Liver (tissue), 9 donors: ENCODE results near the gene C2CD2. TPM values are rescaled to one million over a fixed set of nuclear protein-coding genes. Genes with fewer than 3 reads are reported as not detected.

ENCODE experiments used
- DNase-seq: peaks from one replicate; pipeline ENCODE4 v3.0.0-alpha.2; 2017; ENCODE audit warnings: low spot score
- H3K27ac ChIP-seq, 2 donors: one replicate each; pipeline ENCODE4 v1.7.0; 2013; ENCODE audit warnings: inconsistent platforms in 2 of 2, low read length in 2 of 2, control low read depth in 1 of 2, low read depth in 1 of 2, mild to moderate bottlenecking in 1 of 2
- H3K27me3 ChIP-seq, 4 donors: one replicate each; pipeline versions ENCODE4 v1.6.1 to v1.7.0; 2013; ENCODE audit warnings: low read length in 3 of 4, inconsistent platforms in 1 of 4, mild to moderate bottlenecking in 1 of 4, moderate library complexity in 1 of 4; ENCODE audit not compliant: control insufficient read depth in 4 of 4, insufficient read depth in 4 of 4
- H3K36me3 ChIP-seq, 4 donors: one replicate each; pipeline versions ENCODE4 v1.6.1 to v1.7.0; 2013; ENCODE audit warnings: low read length in 3 of 4, mild to moderate bottlenecking in 3 of 4, low read depth in 1 of 4, moderate library complexity in 1 of 4; ENCODE audit not compliant: control insufficient read depth in 4 of 4, insufficient read depth in 3 of 4
- H3K4me1 ChIP-seq, 4 donors: one replicate each; pipeline versions ENCODE4 v1.6.1 to v1.7.0; 2013; ENCODE audit warnings: low read length in 3 of 4, mild to moderate bottlenecking in 3 of 4, moderate library complexity in 1 of 4; ENCODE audit not compliant: control insufficient read depth in 4 of 4, insufficient read depth in 4 of 4
- H3K4me3 ChIP-seq, 3 donors: one replicate each; pipeline versions ENCODE4 v1.6.1 to v1.7.0; 2013; ENCODE audit warnings: low read length in 3 of 3, control low read depth in 1 of 3, low read depth in 1 of 3, mild to moderate bottlenecking in 1 of 3
- H3K9ac ChIP-seq, 2 donors: one replicate each; pipeline ENCODE4 v1.7.0; 2013; ENCODE audit warnings: low read length in 2 of 2, mild to moderate bottlenecking in 2 of 2, moderate library complexity in 2 of 2, control low read depth in 1 of 2, low read depth in 1 of 2
- H3K9me3 ChIP-seq, 4 donors: one replicate each; pipeline versions ENCODE4 v1.6.1 to v1.7.0; 2013; ENCODE audit warnings: low read length in 3 of 4; ENCODE audit not compliant: control insufficient read depth in 4 of 4
- ATF3 ChIP-seq: IDR thresholded peaks from 2 replicates; pipeline ENCODE4 v1.6.1; 2016; ENCODE audit warnings: antibody characterized with exemption
- CTCF ChIP-seq: fragments of 150-350 bp; IDR thresholded peaks from 2 replicates; pipeline ENCODE4 v1.5.1; 2017; ENCODE audit warnings: improper control_type of control experiment, low read depth, low read length; ENCODE audit not compliant: missing input control
- EGR1 ChIP-seq, 2 donors: IDR thresholded peaks; 2 replicates each; pipeline ENCODE4 v1.6.1; 2016 to 2018; ENCODE audit warnings: antibody characterized with exemption in 2 of 2, low read depth in 2 of 2
- FOXA1 ChIP-seq: IDR thresholded peaks from 2 replicates; pipeline ENCODE4 v1.6.1; 2016; ENCODE audit warnings: antibody characterized with exemption
- FOXA2 ChIP-seq: IDR thresholded peaks from 2 replicates; pipeline ENCODE4 v1.6.1; 2016; ENCODE audit warnings: antibody characterized with exemption
- GABPA ChIP-seq, 2 donors: IDR thresholded peaks in 1 of 2; conservative IDR thresholded peaks in 1 of 2; 2 replicates each; pipeline ENCODE4 v1.6.1; 2016; ENCODE audit warnings: antibody characterized with exemption in 2 of 2, mild to moderate bottlenecking in 1 of 2, moderate library complexity in 1 of 2
- HNF4A ChIP-seq, 2 donors: conservative IDR thresholded peaks; 2 replicates each; pipeline ENCODE4 v1.6.1; 2016; ENCODE audit warnings: antibody characterized with exemption in 2 of 2, mild to moderate bottlenecking in 2 of 2
- HNF4G ChIP-seq: IDR thresholded peaks from 2 replicates; pipeline ENCODE4 v1.6.1; 2016; ENCODE audit warnings: antibody characterized with exemption
- JUND ChIP-seq, 2 donors: IDR thresholded peaks; 2 replicates each; pipeline ENCODE4 v1.6.1; 2016; ENCODE audit warnings: antibody characterized with exemption in 2 of 2
- MAX ChIP-seq: IDR thresholded peaks from 2 replicates; pipeline ENCODE4 v1.6.1; 2016; ENCODE audit warnings: antibody characterized with exemption
- NR2F2 ChIP-seq: IDR thresholded peaks from 2 replicates; pipeline ENCODE4 v1.6.1; 2016; ENCODE audit warnings: antibody characterized with exemption
- RAD21 ChIP-seq, 2 donors: IDR thresholded peaks; 2 replicates each; pipeline ENCODE4 v1.6.1; 2016; ENCODE audit warnings: antibody characterized with exemption in 2 of 2, mild to moderate bottlenecking in 2 of 2
- REST ChIP-seq: IDR thresholded peaks from 2 replicates; pipeline ENCODE4 v1.6.1; 2016; ENCODE audit warnings: antibody characterized with exemption, mild to moderate bottlenecking
- RXRA ChIP-seq, 2 donors: IDR thresholded peaks; 2 replicates each; pipeline ENCODE4 v1.6.1; 2017 to 2018; ENCODE audit warnings: antibody characterized with exemption in 2 of 2, mild to moderate bottlenecking in 1 of 2
- SP1 ChIP-seq: IDR thresholded peaks from 2 replicates; pipeline ENCODE4 v1.6.1; 2018; ENCODE audit warnings: antibody characterized with exemption, mild to moderate bottlenecking
- TAF1 ChIP-seq: conservative IDR thresholded peaks from 2 replicates; pipeline ENCODE4 v1.6.1; 2016; ENCODE audit warnings: antibody characterized with exemption, mild to moderate bottlenecking
- YY1 ChIP-seq: IDR thresholded peaks from 2 replicates; pipeline ENCODE4 v1.6.1; 2016; ENCODE audit warnings: antibody characterized with exemption, mild to moderate bottlenecking
- ZBTB33 ChIP-seq: IDR thresholded peaks from 2 replicates; pipeline ENCODE4 v1.6.1; 2016; ENCODE audit warnings: antibody characterized with exemption
- WGBS: extraction: QIAGEN DNeasy Blood & Tissue Kit; methylation state at CpG from one replicate; pipeline ENCODE4 v1.1.7; 2013; 5-methylcytosine and 5-hydroxymethylcytosine counted together
- polyA plus RNA-seq, 2 donors: library from polyadenylated mRNA; stranded (reverse) in 1 of 2; unstranded in 1 of 2; fragments of 200-250 nt in 1 of 2; fragments of >200 nt in 1 of 2; fragmentation: Nextera tagmentation in 1 of 2; extraction: Ambion mirVana in 1 of 2; gene quantifications; one replicate each; pipeline versions ENCODE4 v1.2.1 to v1.2.3, GENCODE V29; 2013 to 2015
- total RNA-seq, 2 donors: library from RNA; depleted of rRNA; stranded (reverse); fragments of >200 nt; gene quantifications; one replicate each; pipeline ENCODE4 v1.2.3, GENCODE V29; 2014
- donor health status: healthy.
- donor health status: healthy.
- donor health status: healthy.
- donor health status: healthy.
- donor health status: healthy.

C2CD2 gene
- total and polyA plus RNA-seq, 4 donors = 2.9 to 17.9 (median 6.0) TPM

GRCh38 chr21:41873426-41873825 lies 80.4 kb downstream of the C2CD2 start:
- Histone ChIP-seq H3K9ac (no peak overlapping the region), H3K9me3 (no peaks in the 10 kb centered on the region), H3K27ac (no peak overlapping the region), H3K4me1 (peaks cover 2 to 7% (median 5%) of the 10 kb centered on the region in 4 donors), H3K36me3 (peaks cover 0 to 1% (median 0%) of the 10 kb centered on the region in 4 donors), H3K4me3 (no peak overlapping the region), H3K27me3 (no peaks in the 10 kb centered on the region)
- DNase-seq = no peak
- WGBS = 96% methylated on average over 6 of the region's 6 CpGs
- no peak for TF ChIP-seq RAD21 (IDR thresholded peaks at IDR 0.05)
- no peak for TF ChIP-seq GABPA (IDR thresholded peaks at IDR 0.05 in 1 of 2, conservative IDR thresholded peaks at IDR 0.05 in 1 of 2)
- no peak for TF ChIP-seq NR2F2
- TF ChIP-seq FOXA2 = no peak
- no peak for TF ChIP-seq RXRA (IDR thresholded peaks at IDR 0.05)
- no peak for TF ChIP-seq HNF4A (conservative IDR thresholded peaks at IDR 0.05)
- TF ChIP-seq JUND (IDR thresholded peaks at IDR 0.05) = no peak
- TF ChIP-seq ZBTB33 = no peak
- no peak for TF ChIP-seq ATF3
- no peak for TF ChIP-seq YY1
- TF ChIP-seq EGR1 (IDR thresholded peaks at IDR 0.05; ENCODE audit: low read depth in 2 of 2) = no peak
- TF ChIP-seq TAF1 = no peak
- no peak for TF ChIP-seq SP1
- TF ChIP-seq MAX = no peak
- TF ChIP-seq HNF4G = no peak
- no peak for TF ChIP-seq CTCF
- TF ChIP-seq REST = no peak
- no peak for TF ChIP-seq FOXA1
